NCI-H2196 (cell line): ENCODE measurements around the gene MARCHF3.
"Not testable (repeated sequence)": the region's sequence is repeated elsewhere in the genome, so short reads cannot be mapped to it uniquely, and the experiment has no call there.

Experiments
- DNase-seq: peaks from one replicate; lab custom pipeline; 2025; ENCODE audit not compliant: unreplicated experiment; lab: John Stamatoyannopoulos, UW

MARCHF3 gene

DNA sequence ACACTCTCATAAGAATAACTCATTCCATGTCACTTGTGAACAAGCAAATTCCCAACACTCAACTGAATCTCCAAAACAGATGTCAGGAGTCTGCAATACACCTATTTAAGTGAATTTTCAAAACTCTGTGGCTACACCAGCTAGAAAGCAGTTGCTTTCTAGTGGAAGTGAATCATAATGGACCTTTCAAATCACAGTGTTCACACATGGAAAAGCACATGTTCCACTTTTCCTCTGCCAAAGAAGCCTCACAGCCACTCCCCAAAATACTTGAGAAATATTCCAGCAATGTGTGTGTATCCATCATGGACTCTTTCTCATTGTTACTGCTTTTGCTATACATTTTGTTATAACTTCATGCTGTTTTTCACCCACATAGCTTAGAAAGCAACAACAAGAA, 17.4 kb downstream of the MARCHF3 start:
- DNase-seq = no peak

DNA sequence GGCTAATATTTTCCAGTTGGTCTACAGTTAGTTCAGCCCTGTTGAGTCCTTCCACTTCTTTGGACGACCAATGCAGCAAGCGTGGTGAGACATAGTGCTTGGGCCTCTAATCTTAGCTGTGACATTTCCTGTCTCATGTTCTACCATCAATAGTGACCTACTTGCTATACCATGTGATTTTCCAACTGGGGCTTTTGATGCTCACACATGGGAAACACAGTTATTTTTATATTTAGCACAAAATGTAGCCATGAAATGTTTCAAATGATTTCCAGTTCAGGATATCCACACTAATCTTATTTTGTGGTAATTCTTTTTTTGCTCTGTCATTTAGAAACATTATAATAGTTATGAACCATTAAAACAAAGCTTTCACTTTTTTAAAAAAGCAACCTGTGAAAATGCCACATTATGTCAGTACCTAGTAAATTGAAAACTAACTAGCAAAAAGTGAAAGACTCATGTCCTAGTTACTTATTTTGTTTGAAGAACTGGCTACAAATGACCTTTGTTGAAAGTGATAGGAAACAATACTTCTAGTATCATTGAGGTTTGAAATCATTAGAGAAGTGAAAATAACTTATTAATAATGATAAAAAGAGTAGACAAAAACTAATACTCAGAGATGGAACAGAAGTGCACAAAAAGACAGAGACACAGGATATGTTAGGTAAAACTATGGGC, 18.3 kb downstream of the MARCHF3 start:
- no peak for DNase-seq

DNA sequence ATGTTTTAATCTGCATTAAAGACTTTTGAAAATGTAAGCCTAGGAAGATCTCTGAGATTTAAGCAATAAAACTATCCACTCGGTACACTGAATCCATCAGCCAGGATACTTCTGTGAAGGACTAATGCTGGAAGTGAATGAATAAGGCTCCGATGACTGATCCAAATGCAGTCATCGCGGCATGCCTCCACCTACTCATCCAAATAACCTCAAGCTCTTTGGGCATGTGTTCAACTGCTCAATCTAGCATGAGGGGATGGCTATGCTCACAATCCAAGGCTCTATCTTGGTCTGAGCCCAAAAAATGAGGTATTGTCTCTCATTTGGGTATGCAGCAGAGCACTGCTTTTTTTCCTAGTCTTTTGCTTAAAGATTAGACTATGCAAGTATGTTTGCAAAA, 19.2 kb downstream of the MARCHF3 start:
- no peak for DNase-seq

DNA sequence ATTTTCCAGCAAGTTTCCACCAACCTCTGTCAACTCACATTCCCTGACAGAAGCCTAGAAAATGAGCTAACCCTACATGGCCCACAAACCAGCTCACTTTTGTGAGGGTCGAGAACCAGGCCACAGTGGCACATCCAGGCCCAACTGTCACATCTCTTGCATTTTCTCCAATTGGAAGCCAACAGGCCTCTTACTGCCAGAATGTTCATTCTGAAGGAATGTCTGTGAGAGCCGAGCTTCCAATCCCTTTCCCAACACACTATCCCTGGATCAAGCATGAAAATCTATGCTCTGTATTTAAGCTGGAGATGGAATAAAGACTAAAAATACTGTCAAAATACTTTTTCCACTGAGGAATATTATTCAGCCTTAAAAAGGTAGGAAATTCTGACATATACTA, 20.0 kb downstream of the MARCHF3 start:
- DNase-seq = no peak

DNA sequence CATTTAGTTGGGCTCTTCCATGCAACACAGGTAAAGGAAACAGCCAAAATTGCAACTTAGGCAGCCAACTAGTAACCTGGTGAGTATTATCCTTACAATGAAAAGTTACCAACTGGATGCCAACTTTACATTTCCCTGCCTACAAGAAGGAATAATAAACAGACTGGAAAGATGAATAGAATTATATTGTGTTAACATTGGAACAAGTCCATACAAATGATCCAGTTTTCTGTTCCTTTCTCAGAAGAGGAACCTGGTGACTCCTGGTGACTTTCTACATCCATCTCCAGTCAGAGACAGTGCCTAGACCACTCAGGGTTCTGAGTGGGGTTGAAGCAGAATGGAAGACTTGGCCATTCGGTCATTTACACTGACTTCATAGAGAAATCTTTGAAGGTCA, 20.6 kb downstream of the MARCHF3 start:
- DNase-seq = no peak

DNA sequence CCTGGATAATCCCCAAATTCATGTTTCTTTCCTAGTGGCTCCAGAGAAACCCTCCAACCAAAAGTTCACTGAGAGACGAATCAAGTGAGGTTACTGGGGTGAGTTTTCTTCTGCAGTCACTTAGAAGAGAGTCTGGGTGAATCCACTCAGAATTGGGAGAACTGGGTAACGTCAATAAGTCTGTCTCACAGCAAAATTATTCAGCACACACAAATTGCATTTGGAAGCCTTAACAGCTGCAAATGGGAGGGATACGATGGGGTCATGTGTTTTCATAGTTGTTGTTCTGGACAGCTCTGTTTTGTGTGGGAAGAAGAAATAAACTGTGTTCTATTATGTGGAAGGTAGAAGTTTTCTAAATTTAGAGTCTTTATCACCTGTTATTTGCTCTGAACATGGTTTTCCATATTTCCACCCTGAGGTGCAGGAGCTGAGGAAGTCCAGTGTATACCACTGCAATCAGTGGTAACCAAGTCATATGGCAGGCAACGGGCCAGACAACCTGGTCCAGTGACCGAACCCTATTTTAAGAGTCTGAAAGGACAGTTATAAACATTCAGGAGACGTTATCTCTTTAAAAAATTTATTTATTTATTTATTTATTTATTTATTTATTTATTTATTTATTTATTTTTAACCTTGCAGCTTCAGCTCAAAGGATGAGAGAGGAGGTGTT, 21.9 kb downstream of the MARCHF3 start:
- DNase-seq = no peak

DNA sequence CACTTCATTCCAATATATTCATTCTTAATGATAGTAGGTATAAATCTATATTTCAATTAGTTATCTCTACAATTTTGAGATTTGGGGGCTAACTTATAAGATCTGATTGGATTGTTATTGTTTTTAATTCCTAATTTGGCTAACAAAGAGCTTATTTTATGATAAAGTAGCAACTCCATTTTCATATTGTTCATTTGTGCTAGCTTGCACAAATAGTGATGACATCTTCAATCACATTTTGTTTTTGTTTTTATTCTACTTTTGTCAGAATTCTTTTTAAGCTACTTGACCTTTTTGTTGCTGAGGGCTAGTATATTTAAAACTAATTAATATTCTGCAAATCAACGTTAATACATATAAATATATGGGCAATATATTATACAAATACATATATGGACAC, 22.8 kb downstream of the MARCHF3 start:
- DNase-seq = no peak

DNA sequence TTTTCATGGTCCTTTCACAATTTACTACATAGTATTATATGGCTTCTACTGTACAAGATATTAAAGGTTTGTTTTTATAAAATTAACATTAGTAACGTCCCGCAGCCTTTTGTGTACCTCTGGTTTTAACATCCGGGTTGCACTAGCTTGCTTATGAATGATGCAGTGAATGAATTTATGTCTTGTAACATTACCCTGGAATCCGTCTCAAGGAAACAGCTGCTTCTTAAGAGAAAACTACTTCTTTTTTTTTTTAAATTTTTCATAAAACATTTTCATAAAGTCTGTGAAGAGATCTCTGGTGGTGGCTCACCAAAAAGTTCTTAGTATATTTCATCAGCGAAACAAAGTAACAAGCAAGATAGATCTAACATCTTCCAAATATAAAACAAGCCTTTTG, 23.6 kb downstream of the MARCHF3 start:
- DNase-seq = no peak

DNA sequence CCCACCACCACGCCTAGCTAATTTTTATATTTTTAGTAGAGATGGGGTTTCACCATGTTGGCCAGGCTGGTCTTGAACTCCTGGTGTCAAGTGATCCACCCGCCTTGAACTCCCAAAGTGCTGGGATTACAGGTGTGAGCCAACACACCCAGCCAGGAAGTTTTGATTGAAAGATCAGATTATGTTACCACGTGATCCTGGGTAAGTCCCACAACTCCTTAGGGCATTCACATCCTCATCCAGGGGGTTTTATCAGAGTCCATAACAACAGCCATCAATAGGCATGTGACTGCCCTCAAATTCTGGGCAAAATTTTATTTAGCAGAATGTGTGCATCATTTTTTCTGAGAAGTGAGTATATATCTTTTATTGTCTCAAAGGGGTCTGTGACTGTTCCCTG, 25.1 kb downstream of the MARCHF3 start:
- not testable (repeated sequence) for DNase-seq

DNA sequence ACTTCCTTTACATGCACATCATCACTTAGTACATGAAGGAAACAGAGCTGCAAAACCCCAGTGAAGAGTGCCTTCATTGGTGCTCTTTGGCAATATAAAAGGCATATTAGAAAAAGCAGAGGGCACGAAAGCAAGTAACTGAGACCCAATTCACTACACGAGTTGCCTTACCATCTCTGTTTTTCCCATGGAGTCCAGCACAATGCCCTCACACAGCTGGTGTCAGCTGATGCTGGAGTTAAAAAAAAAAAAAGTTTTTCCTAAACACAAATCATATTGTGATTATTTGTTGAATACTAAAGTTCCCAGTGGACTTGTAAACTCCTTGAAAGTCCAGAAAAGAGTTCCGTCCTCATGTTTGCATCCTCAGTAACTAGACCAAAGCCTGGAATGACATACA, 25.6 kb downstream of the MARCHF3 start:
- DNase-seq = no peak

DNA sequence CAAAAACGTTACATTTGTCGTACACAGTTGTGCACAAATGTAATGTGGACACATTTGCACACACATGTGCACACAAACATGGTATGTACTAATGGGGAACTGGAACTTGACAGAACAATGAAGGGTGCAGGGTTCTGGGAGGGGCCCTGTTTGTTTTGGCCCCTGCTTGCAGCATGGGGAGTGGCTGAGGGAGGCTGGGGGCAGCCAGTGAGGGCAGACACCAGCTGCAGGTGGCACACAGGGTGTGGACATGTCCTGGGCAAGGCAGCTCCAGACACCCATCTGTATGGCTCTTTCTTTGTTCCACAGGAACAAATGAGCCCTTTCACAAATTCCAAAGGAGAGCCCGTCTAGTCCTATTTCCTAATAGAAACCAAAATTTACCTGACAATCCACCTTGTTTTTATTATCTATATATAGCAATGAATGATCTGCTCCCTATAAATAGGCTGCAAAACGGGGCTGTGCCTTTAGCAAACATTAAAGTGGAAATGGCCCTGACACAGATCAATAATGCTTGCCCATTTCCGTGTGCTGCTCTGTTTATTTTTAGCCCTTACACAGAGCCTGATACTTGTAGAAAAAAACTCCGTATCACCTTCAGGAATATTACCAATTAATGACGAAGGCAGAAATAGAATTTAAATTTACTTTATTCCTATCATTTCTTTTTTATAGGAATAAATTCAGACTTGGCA, 26.4 kb downstream of the MARCHF3 start:
- DNase-seq = no peak

DNA sequence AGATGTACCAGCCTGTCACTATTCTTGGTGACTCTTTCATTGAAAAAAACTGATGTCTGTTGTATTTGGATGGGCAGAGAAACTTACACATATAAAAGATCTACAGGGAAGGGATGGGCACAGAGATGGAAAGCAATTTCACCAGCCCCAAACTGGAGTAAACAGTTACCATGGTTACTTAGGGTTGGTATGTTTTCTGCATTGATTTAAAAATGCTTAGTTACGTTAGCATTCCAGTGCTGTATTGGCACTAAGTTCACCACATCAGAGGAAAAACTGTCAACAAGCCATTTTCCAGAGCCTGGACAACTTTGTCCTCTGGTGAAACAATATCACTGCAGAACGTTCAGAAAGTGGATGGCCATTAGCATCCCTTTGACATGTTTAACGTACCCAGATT, 28.0 kb downstream of the MARCHF3 start:
- no peak for DNase-seq

DNA sequence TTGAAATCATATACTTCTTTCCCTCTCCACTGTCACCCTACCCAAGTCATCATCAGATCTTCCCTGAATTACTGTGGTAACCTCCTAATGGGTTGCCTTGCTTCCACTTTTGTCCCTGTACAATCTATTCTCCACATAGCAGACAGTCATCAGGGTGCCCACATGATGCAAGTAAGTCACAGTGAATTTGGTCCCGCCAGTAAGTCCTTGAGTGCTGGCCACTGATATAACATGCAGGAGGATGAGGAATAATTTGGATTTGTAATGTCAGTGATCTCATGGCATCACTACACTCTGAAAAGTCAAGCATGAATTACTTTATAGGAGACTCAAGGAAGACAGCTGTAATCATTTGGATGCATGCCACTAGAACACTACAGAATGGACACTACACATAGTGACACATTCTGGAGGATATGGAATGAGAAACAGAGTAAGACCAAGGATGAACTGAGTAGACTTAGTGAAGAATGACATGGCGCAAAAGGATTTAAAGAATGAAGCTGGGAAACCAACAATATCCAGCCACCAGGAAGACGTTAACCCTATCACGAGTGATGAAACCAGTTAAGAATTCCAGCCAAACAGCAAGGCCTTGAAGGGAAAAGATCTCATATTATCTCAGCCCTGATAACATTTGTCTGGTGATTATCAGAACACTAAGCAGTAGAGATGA, 28.6 kb downstream of the MARCHF3 start:
- peak; percentile 9 for DNase-seq

DNA sequence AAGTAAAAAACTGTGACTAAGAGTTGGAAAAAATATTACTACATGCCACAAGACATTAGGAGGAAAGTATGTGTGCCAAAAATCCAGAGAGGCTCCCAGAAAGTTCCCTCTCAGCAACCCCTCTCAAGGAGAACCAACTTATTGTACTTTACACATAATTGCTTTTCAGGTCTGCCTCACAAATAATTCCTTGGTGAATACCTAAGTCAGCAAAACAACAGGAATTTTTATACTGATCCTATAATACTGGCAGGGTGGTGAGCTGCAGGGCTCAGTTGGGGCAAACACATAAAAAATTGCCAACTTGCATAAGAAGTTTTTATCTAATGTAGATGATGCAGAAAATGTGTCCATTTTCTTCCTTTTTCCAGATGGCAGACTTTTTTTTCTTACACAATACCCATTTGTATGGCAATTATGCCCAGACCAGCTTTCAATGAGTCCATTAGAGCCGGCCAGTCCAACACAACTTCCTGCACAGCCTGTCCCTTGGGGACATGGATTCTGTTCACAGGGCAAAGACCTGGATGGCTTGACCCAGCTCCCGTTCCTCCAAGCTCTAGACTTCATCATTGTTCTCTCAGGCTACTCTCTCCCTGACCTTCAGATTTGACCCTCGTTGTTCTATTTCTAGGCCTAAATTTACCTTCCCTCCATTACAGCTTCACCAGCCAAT, 31.3 kb downstream of the MARCHF3 start:
- DNase-seq = no peak

DNA sequence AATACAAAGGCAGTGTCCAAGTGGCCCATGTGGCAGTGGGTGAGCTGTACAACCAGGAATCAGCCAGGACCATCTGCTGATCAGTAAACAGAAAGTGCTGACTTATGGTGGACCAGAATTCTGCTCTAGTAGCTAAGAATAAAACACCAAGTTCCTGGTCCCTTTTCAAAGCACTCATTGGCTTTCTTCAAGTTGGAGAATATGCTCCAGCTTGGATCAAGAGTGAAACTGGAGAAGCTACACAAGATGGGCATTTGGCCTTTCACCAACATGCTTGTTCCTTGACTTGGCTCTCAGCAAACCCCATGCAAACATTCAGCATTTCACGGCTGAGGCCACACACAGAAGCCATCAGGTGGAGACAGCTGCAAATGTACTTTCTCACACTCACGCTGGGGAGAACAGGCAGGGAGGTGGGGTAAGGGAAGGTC, 32.1 kb downstream of the MARCHF3 start:
- DNase-seq = peak; percentile 69

DNA sequence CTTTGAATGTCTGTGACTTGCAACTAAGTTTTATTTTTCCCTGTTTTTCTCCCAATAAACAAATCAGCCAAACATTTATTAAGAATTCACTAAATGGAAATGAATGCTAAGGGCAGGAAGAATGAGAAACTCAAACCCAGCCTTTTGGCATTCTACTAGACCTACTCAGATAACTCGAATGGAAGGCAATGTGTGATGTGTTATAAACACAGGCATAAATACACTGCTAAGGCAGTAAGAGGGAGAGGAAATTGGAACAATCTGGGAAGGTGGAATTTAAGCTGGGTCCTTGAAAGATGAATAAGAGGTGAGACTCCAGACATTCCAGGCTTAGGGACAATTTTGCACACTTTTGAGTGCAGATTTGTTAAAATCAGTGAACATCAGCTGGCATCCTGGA, 34.7 kb downstream of the MARCHF3 start:
- no peak for DNase-seq

DNA sequence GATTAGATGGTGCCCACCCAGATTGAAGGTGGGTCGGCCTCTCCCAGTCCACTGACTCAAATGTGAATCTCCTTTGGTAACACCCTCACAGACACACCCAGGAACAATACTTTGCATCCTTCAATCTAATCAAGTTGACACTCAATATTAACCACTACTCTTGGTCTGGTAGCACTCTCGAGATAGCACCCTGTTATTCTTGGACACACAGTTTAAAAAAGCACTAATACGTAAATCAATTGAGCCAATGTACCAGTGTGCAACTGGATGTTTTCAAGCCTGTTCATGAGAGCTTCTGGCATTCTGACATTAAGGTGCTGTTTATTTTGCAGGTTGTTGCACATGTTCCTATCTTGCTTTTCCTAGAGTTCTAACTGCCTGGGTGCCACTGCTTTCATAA, 35.3 kb downstream of the MARCHF3 start:
- no peak for DNase-seq

DNA sequence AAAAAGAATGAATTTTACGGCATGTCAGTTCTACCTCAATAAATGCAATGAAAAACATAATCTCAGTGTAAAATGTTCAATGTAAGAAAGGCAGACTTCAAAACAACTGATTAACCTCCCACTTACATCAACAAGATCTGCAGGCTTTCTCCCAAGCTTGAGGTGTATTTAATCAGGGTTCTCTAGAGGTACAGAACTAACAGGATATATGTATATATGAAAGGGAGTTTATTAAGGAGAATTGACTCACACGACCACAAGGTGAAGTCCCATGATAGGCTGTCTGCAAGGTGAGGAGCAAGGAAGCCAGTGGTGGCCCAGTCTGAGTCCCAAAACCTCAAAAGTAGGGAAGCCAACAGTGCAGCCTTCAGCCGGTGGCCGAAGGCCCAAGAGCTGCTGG, 35.9 kb downstream of the MARCHF3 start:
- no peak for DNase-seq

DNA sequence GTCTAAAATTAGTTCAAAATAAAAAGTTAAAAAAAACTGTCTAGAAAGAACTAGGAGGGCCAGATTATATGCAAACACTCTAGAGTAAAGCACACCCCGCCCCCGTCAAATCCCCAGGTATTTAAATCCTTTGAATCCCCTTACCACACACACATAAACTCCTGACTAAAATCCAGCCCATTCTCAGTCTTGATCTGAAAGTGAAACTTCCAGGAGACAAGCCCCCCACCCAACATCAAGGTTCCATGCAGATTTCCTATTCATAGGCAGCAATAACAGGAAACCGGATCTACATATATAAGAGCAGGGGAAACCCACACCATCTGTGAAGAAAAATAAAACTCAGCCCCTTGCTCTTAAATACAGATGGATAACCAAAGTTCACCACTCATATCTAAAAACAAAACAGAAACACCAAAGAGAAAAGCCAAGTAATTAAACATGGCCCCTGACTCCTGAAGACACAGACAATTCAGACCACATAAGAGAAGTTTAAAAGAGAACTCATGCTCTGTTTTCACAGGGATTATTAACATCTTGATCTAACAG, 42.3 kb downstream of the MARCHF3 start:
- DNase-seq = no peak

DNA sequence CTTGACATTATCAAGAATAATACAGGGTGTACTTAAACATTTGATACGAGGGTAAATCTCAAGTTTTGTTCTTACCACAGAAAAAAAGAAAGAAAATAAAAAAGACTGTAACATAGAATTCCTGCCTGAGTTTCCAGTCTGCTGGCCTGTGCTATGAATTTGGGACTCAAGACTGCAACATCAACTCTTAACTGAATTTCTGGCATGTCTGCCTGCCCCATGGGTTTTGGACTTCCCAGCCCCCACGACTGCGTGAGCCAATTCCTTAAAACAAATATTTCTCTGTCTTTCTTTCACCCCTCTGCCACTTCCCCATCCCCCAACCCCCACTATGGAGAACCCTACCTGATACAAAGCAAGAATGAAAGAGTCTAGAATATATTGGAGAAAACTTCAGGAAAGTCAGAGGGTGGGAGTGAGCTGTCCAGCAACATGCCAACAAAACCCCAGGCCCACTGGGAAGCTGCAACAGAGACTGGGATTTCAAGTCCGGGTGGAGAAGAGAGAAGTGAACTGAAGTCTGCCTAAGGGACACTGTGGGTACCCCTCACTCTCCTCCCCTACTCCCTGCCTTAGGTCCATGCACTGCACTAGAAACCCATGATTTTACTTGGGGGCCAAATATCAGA, 43.0 kb downstream of the MARCHF3 start:
- DNase-seq = no peak
